GM19240 (cell line): ENCODE measurements around the gene ATP13A1.
"Not testable (repeated sequence)": the region's sequence is repeated elsewhere in the genome, so short reads cannot be mapped to it uniquely, and the experiment has no call there.

Source experiments
- DNase-seq: peaks from one replicate; pipeline ENCODE4 v3.0.0; 2011; ENCODE audit warnings: low spot score; ENCODE audit not compliant: insufficient read length

The ATP13A1 gene

DNA sequence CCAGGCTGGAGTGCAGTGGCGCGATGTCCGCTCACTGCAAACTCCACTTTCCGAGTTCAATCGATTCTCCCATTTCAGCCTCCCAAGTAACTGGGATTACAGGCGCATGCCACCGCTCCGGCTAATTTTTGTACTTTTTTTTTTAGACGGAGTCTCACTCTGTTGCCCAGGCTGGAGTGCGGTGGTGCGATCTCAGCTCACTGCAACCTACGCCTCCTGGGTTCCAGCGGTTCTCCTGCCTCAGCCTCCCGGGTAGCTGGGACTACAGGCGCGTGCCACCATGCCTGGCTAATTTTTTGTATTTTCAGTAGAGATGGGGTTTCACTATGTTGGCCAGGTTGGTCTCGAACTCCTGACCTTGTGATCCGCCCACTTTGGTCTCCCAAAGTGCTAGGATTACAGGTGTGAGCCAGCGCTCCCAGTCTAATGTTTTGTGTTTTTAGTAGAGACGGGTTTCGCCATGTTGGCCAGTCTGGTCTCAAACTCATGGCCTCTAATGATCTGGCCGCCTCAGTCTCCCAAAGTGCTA is 2.0 kb upstream of the ATP13A1 start:
- not testable (repeated sequence) for DNase-seq

DNA sequence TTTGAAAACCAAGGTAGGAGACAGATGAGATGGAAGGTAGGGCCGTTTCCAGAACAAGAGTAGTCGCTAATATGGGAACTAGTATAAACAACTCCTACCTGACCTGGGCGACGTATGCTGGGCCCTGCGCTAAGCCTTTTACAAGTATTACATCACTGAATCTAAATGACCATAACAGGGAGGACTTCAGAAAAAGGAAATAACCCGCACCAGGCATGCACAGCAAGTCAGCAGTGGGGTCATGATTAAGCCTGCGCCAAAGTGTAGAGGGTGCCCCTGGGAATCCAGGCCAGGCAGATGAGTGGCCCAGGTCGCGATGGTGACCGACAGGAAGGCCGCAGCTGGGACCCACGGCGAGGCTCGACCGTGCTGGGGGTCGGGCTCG is 613 bp downstream of the ATP13A1 start:
- no peak for DNase-seq

DNA sequence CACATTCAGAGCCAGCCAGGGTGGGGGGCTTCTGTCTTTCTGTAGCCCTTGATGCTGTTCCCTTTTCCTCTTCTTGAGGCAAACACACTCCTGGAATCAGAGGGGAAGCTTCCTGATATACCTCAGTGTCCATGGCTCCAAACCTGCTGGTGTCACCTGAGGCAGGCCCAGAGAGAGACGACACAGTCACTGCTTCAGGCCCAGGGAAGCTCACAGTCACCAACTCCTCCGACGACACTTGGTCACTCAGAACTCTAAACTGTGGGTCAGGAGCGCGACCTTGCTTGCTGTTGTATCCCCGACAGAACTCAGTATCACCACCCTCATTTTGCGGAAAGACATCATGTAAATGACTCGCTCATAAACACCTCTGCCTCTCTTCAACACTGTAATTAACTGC is 1.1 kb downstream of the ATP13A1 start:
- no peak for DNase-seq

DNA sequence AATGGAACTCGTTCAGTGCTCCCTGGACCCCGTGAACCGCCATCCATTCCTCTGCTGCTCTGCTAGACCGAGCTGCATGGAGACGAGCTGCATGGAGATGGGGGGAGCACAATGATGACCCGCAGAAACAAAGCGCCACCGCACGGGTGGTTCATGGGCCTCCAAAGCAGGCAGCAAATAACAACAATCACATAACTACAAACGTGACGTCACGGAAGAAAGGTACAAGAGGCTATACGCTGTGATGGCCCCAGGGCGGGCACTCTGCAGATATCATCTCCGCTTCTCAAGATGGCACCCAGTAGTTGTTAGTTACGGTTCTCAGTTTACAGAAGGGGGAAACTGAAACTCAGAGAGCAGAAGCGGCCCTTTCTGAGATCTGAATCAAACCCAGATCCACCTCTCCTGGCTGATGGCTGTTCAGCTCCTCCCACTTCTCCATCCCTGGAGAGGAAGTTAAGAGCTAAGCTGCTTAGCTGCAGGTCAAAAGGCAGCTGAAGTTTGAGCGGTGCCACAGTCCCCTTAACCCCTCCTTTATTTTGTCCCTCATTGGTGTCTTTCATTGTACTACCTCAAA is 1.7 kb downstream of the ATP13A1 start:
- DNase-seq: peak; percentile 75

DNA sequence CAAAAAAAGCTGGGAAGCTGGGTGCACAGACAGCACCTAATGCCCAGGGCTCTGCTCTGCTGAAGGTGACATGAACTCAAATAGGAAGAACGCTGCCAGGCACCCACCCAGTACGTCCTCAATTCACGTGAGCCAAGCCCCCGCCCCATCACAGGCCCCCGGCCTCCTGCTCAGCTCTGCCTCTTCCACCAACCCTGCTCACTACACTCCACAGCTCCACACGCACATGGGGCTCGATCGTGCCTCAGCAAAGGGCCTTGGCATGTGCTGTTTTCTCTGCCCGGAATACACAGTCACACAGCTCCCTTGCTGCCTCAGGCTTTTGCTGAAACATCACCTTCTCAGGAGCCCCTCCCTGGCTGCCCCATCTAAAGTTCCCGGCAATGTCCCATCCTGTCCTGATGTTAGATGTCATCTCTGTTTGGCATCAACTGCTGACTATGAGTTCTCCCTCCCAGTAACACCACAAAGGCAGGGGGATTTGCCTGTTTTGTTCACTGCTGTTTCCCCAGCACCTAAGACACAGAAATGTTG is 2.3 kb downstream of the ATP13A1 start:
- DNase-seq: no peak

DNA sequence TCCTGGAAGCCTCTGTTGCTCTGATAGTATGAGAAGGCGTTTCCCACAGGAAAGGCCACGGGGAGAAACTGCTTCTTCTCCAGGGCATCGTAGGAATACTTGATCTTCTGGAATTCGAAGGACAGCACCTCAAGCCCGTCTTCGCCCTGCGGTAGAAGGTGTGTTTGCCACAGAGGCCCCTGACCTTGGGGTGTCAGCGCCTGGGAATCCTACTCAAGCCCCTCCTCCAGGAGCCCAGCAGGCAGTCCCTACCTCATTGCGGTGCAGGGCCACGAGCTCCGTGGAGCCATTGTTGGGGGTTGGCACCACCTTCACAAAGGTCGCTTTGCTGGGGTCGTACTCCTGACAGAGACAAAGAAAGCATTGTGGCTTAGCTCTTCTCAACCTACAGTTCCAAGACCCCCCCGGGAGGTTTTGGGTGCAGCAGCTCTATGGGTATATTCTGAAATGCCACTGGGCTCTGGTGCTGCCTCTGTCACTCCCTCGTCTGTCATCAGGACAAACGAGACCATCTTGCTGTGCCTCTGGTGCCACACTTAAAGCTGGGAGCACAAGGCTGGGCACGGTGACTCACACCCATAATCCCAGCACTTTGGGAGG is 3.7 kb downstream of the ATP13A1 start:
- no peak for DNase-seq

DNA sequence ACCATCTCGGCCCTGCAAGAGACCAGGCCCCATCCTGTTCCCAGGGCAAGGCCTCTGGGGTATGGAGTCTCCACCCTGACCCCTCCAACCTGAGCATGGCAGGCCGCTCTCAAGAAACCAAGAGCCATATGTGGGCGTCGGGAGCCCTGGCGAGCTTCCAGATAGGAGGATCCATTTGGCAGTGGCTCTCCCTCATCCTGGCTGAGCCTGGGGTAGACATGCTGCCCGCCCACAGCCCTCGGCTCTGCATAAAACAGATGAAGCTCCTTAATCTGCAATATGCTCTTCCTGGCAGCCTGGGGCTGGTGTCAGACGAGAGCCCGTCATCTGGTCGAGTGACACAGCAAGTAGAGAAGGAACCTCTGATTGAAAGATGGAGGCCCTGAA is 6.1 kb downstream of the ATP13A1 start:
- no peak for DNase-seq

DNA sequence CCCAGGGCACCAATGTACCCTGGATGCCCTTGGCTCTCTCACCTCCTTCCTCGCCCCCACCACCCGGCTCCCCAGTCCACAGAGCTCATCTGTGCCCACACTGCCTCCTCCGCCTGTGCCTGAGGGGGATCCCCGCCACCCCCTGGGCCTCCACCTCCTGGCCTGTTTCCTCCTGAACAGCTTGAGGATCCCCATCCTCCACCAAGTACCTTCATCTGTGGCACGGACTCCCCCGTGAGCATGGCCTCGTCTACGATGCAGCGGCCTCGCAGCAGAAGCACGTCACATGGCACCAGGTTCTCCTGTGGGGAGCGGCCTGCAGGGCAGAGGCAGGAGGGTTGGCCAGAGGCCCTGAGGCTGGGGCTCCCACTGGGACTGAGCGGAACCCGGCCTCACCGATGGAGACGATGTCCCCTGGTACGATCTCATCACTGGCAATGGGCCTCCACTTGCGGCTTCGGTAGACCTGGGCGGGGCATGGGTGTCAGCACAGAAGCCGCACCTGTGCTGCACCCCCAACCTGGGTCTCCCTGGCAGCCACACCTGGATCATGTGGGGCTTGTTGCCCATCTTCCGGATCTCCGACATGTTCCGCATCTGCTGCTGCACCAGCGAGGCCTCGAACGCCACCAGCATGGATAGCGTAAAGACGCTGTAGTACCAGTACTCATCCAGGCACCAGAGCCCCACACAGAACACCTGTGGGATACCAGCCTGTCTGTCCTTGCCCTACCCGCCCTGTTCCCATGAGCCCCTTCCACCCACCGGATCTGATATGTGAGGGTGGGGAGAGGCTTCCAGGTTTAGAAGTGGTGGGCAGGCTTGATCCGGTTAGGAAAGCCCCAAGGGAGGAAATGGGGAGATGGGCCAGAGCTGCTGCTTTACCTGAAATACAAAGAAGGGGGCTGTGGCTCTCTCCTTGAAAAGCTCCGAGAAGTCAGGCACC is 6.8 kb downstream of the ATP13A1 start:
- DNase-seq: no peak

DNA sequence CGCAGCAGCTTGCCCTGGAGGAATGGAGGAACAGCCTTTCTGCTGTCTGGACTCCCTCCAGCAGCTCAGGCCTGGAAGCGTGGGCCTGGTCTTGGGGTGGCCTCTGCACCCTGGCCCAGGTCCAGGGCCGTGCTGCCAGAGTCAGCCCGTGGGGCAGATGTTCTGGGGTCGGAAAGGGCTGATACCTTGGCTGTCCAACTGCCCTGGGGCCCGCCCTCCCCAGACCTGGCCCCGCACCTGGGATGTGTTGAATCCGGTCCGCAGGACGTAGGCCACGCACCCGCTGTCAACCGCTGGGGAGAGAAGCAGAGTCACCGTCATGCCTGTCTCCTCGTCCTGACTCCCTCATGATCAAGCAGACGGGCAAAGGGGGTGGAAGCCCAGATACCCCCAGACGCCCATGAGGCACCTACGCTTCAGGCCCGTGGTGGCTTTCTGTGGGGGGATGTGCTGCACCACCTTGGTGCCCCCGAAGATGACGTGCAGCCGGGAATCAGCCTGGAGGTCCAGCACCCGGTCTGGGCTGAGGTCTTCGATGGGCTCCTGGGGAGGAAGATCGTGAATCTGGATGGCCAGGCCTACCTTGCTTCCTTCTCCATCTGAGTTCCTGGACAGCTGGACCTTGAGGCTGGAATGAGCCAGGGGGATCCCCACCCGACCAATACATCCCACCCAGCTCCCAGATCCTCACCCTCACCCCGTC is 7.7 kb downstream of the ATP13A1 start:
- no peak for DNase-seq

DNA sequence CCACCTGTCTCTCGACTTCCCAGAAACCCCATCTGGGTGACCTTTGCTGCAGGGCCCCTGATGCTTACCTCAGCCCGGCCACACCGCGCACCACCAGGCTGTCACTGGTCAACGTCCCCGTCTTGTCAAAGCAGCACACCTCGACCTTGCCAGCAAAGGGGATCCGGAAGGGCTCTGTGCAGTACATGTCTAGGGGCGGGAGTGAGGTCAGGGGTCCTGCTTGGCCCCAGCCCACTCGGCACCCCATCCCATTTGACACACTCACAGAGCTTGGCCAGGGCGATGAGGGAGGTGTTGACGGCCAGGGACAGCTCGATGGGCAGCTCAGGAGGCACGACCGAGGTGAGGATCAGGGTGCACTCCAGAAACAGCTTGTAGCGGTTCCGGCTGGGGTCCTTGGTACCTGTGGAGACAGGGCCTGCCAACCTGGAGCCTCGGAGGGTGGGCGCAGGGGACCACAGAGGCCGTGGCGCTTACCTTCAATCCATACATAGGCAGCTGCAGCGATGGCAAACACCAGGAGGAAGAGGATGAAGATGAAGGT is 8.4 kb downstream of the ATP13A1 start:
- DNase-seq: no peak

DNA sequence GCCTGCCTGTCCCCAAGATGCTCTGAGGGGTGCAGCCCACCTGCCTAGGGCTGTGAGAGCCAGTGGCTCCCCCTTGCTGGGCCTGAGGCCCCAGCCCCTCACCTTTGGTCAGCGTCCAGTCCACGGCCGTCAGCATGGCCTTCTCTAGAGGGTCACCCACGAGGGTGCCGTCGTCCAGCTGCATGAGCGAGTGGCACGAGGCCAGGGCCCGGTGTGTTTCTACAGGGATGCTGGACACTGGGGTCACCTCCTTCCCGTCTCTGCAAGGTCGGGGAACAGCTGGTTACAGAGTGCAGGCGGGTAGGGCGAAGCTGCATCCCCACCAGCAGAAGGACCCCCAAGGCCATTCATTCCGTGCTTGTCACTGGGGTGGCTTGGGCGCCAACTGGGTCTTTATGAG is 9.0 kb downstream of the ATP13A1 start:
- no peak for DNase-seq

DNA sequence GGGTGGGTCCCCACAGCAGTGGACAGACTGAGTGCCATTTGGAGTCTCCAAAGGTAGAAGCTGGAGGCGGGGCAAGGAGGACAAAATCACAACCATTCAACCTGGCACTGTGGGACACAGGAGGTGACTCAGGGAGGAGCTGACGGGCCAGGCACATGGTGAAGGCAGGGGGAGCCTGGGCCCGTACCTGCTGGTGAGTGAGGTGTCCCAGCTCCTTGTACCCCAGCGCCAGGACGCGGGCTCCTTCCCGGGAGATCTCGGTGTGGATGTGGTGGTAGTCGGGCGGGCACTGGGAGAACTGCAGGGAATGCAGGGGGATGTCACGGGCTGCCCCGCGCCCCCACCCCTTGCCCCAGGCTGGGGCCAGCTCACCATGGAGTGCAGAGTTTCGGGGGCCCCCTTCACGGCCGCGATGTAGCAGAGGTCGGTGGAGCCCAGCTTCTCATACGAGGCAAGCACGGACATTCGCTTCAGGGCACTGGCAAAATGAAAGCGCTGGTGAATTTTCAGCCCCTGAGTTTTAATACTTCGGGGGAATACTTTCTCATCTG is 9.8 kb downstream of the ATP13A1 start:
- no peak for DNase-seq

DNA sequence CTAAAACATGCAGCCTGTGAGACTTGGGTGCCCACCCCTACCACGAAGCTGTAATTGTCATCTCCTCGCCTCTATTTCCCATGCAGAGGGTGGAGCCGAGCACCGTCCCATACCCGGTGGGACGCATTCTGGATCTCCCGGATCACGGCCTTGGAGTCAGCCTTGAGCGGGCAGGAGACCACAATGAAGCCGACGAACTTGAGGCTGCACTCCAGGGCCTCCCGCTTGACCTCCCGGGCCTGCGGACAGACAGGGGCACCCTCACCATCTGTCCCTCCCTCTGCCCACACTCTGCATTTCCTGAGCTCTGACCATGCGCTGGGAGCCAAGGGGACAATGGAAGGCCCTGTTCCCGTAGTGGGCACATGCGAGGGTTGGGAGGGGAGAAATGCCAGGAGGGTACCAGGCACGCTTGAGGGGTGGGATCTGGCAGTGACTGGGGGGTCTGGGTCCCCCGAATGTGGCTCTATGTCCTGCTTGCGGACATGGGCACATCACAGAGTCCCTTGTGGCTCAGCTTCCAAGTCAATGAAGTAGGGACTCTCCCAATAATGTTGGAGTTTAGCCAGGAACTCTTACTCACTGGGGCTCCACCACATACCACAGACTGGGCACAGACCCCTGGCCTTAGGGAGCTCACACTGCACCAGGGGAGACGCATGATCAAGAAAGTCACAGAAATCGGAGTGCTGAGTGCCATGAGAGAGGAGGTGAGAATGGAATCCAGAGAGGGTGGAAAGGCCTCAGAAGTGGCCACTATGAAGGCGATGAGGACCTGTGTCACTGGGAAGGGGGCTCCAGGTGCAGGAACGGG is 10.8 kb downstream of the ATP13A1 start:
- peak; percentile 0 for DNase-seq

DNA sequence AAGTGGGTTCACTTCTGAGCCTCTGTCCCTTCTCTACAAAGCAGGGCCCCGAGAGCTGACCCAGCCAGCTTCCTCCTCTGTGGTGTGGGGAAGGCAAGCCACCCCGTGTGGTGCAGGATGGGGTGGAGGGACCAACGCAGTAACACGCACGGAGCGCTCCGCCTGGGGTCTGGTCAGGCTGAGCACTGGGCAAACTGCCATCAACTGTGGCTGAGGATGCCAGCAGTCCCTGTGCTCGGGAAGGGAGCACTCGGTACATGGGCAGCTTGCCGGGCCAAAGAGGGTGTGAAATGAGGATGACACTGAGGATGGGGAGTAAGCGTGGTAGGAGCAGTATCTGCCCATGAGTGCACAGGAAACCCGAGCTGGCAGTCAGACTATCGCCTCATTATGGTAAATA is 12.4 kb downstream of the ATP13A1 start:
- DNase-seq: no peak

DNA sequence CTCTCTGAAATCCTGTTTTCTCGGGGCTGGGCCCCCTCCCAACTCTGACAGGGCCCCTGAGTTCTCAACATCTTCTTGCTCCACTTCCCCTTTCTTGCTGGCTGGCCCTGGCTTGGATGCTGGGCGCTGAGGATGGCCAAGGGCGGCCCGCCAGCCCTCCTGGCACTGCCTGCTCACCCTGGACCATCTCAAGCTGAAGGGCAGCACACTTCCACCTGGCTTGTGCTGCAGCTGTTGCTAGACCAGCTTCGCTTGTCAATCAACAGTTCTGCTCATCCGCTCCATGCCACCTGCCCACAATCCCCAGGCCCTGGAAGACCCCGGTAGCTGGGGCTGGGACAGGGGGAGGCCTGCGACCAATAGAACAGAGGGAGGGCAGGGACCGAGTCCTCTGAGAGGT is 13.1 kb downstream of the ATP13A1 start:
- no peak for DNase-seq

DNA sequence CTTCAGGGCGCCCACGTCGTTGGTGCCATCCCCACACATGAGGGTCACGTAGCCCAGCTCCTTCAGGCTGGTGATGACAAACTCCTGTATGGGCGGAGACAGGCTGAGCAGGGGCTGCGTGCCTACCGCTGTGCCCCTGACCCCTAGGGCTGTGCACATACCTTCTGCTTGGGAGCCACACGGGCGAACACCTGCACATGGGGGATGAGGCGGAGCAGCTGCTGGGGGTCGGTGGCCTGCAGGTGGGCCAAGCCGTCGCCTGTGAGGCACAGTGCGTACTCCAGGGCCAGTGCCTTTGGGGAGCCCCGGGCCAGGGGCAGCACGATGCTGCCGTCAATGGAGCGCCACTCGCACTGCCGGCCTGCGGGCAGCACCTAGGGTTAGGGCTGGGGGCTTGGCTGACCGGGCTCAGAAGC is 13.9 kb downstream of the ATP13A1 start:
- DNase-seq: no peak

DNA sequence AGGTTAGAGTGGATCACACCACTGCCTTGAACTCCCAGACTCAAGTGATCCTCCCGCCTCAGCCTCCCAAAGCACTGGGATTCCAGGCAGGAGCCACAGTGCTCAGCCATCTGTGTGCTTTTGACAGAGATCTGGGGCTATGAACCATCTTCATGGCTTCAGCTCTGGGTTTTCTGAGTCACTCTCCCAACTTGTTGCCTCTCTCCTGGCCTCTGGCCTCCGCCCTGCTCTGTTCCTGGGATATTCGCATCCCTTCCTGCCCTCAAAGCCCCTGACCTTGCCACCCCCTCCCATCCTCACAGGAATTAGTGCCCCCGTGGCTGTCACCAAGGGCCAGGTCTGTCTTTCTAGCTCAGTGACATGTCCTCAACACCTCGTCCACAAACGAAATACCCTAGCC is 14.3 kb downstream of the ATP13A1 start:
- no peak for DNase-seq

DNA sequence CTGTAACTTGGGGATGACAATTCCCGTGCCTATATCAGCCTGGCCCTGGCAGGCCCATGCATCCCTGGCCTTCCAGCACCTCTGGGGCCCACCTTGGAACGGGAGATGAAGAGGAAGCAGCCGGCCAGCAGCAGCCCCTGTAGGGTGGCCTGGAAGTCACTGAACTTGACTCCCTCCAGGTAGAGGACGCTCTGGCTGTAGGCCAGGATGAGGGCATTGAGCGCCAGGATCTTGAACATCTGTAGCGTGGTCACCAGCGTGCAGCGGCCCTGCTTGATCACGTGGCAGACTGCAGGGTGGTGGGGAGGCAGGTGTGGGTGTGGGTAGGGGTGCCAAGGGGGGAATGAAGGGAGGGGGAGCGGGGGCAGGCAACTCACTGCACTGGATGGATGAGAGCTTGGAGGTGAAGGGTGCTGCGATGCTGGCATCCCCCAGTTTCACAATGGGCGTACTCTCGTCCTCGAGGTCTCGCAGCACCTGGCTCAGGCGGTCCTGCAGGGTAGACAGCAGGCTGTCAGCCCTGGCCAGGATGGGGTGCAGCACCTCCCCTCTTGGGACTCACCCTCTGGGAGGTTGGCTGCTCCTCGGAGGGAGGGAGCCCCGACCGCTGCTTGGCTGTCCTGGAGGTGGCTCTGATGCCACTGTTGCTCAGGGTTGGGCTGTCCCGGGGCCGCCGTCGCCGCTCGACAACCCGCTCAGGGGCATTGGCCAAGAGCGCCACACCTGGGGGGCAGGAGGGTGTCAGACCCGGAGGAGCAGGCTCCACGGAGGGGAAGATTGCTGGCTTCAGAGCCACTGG is 16.2 kb downstream of the ATP13A1 start:
- DNase-seq: no peak

DNA sequence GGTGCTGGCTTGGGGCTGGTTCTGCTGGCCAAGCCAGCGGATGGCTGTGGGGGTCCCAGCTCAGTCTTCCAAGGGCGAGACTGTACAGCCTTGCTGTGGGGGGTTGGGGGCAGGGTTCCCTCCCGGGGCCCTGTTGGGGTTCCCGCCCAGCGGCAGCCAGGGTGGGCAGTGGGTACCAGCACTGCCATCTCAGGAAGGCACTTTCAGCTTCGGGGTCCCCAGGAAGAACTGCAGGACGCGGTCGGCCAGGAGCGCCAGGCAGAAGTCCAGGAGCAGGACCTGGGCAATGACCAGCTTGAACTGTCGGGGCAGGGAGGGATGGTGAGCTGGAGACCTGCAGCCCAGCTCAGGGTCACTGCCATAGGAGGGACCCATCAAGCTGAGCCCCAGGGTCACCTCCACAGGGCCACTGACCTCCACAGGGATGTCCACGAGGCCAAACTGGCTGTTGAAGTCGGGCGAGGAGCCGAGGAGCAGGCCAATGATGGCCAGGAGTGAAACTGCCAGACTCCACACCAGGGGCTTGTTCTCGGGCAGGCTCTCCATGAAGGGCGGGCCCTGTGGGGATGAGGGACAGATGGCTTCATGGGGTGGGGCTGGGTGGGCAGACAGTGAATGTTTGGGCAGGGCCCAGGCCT is 18.1 kb downstream of the ATP13A1 start:
- DNase-seq: no peak
